DND-41 (cell line): ENCODE data around the gene PCNA.

Experiments used
- ATAC-seq: fragments of 200-7000 bp; cut with Tn5 transposase; 3 replicates; pipeline ENCODE4 v1.9.1; 2021; ENCODE audit warnings: low read depth; ENCODE audit not compliant: insufficient read depth
- DNase-seq: peaks from one replicate; pipeline ENCODE4 v3.0.0-alpha.2; 2020
- H2AFZ ChIP-seq: 2 replicates; pipeline ENCODE4 v1.6.0; 2012; ENCODE audit warnings: low read depth, low read length
- H3K27ac ChIP-seq: 2 replicates; pipeline ENCODE4 v1.5.1; 2012; ENCODE audit warnings: low read length, inconsistent platforms
- H3K27me3 ChIP-seq: fragments of 200-600 bp; sonication (generic); 2 replicates; pipeline ENCODE4 v1.6.0; 2012; ENCODE audit warnings: low read length, mild to moderate bottlenecking, inconsistent platforms; ENCODE audit not compliant: insufficient read depth, poor library complexity
- H3K36me3 ChIP-seq: 2 replicates; pipeline ENCODE4 v1.5.1; 2012; ENCODE audit warnings: low read length, inconsistent platforms; ENCODE audit not compliant: insufficient read depth
- H3K4me1 ChIP-seq: 2 replicates; pipeline ENCODE4 v1.5.1; 2012; ENCODE audit warnings: mild to moderate bottlenecking, low read length; ENCODE audit not compliant: insufficient read depth
- H3K4me2 ChIP-seq: 2 replicates; pipeline ENCODE4 v1.6.0; 2012; ENCODE audit warnings: mild to moderate bottlenecking, moderate library complexity, low read length, inconsistent platforms; ENCODE audit not compliant: insufficient read depth
- H3K4me3 ChIP-seq, 2 experiments: fragments of 200-600 bp in 1 of 2; shearing (Covaris generic) in 1 of 2; 2 replicates each; pipeline ENCODE4 v1.5.1; 2012 to 2016; ENCODE audit warnings: inconsistent platforms in 2 of 2, low read length in 2 of 2, mild to moderate bottlenecking in 2 of 2, low read depth in 1 of 2, moderate library complexity in 1 of 2
- H3K79me2 ChIP-seq: 2 replicates; pipeline ENCODE4 v1.6.0; 2012; ENCODE audit warnings: low read length, inconsistent platforms; ENCODE audit not compliant: insufficient read depth
- H3K9ac ChIP-seq: 2 replicates; pipeline ENCODE4 v1.6.0; 2012; ENCODE audit warnings: low read depth, mild to moderate bottlenecking, inconsistent platforms, low read length, moderate library complexity
- H3K9me3 ChIP-seq: 2 replicates; pipeline ENCODE4 v1.5.1; 2012; ENCODE audit warnings: low read length, moderate library complexity, mild to moderate bottlenecking, inconsistent platforms; ENCODE audit not compliant: insufficient read depth, severe bottlenecking
- H4K20me1 ChIP-seq: 2 replicates; pipeline ENCODE4 v1.6.0; 2012; ENCODE audit warnings: low read length; ENCODE audit not compliant: insufficient read depth
- CTCF ChIP-seq: IDR thresholded peaks from 2 replicates; pipeline ENCODE4 v1.5.1; 2012; ENCODE audit warnings: borderline replicate concordance, low read length, moderate library complexity, mild to moderate bottlenecking; ENCODE audit not compliant: poor library complexity, severe bottlenecking; ENCODE audit errors: extremely low read depth
- EZH2 ChIP-seq: IDR thresholded peaks from 3 replicates; pipeline ENCODE4 v1.6.1; 2012; ENCODE audit warnings: borderline replicate concordance, low read depth, mild to moderate bottlenecking, moderate library complexity, low read length, inconsistent platforms; ENCODE audit not compliant: severe bottlenecking

PCNA gene

GRCh38 chr20:5113615-5113986 is 6.2 kb downstream of the PCNA start:
- Histone ChIP-seq H3K4me1 (peaks cover 67% of the 10 kb centered on the region), H4K20me1 (peaks cover 44% of the 10 kb centered on the region), H3K36me3 (peaks cover 77% of the 10 kb centered on the region), H3K9me3 (no peaks in the 10 kb centered on the region), H3K4me3 (peak overlapping the region; percentile 56 to 65; a peak in 3 of 4 replicates), H3K4me2 (peak overlapping the region; percentile 88), H3K27me3 (no peaks in the 10 kb centered on the region), H3K79me2 (peaks cover 79% of the 10 kb centered on the region), H2AFZ (peak overlapping the region; percentile 71; the same call in 1 of the 2 replicates), H3K9ac (peak overlapping the region; percentile 64), H3K27ac (peak overlapping the region; percentile 72)
- ATAC-seq (no peak), DNase-seq (no peak)
- no peak for TF ChIP-seq EZH2
- no peak for TF ChIP-seq CTCF

GRCh38 chr20:5109276-5109675 is 10.5 kb downstream of the PCNA start:
- Histone ChIP-seq H2AFZ (no peak overlapping the region), H3K4me1 (peaks cover 24% of the 10 kb centered on the region), H3K9me3 (no peaks in the 10 kb centered on the region), H3K4me3 (no peak overlapping the region), H3K36me3 (peaks cover 73% of the 10 kb centered on the region), H3K27me3 (no peaks in the 10 kb centered on the region), H3K4me2 (no peak overlapping the region), H3K9ac (no peak overlapping the region), H4K20me1 (peaks cover 5% of the 10 kb centered on the region; the same call in 1 of the 2 replicates), H3K27ac (no peak overlapping the region), H3K79me2 (peaks cover 35% of the 10 kb centered on the region)
- DNase-seq (no peak), ATAC-seq (no peak)
- no peak for TF ChIP-seq CTCF
- no peak for TF ChIP-seq EZH2

GRCh38 chr20:5104479-5104878 is 15.3 kb downstream of the PCNA start:
- no peaks in the 10 kb centered on the region for H3K4me1 ChIP-seq
- no peak overlapping the region for H3K27ac ChIP-seq
- no peaks in the 10 kb centered on the region for H3K9me3 ChIP-seq
- H3K27me3 ChIP-seq: no peaks in the 10 kb centered on the region
- no peaks in the 10 kb centered on the region; the same call in 1 of the 2 replicates for H4K20me1 ChIP-seq
- no peak overlapping the region for H3K4me3 ChIP-seq
- no peak for TF ChIP-seq EZH2
- no peak for TF ChIP-seq CTCF
- no peak overlapping the region for H3K4me2 ChIP-seq
- ATAC-seq (no peak), DNase-seq (no peak)
- no peak overlapping the region for H3K9ac ChIP-seq
- 0 out of 2 replicates have a peak, but pooled peaks cover 7% of the 10 kb centered on the region for H3K79me2 ChIP-seq
- peaks cover 93% of the 10 kb centered on the region for H3K36me3 ChIP-seq
- no peak overlapping the region for H2AFZ ChIP-seq
